AG04450 (cell line): ENCODE data around the gene ERCC4. TPM values are rescaled to one million over a fixed set of nuclear protein-coding genes. Genes with fewer than 3 reads are reported as not detected.

Experiments
- CTCF ChIA-PET: fragments of 300-600, 350-600 bp; formaldehyde crosslinking; extraction: SDS; loops from one replicate; lab custom pipeline; 2022; ENCODE audit warnings: antibody characterized with exemption, inconsistent platforms; lab: Charles Lee
- POLR2A ChIA-PET: fragments of 350-600 bp; formaldehyde crosslinking; extraction: SDS; loops from one replicate; lab custom pipeline; 2021; ENCODE audit warnings: antibody characterized with exemption, inconsistent platforms; lab: Yijun Ruan, JAX
- DNase-seq: peaks from one replicate; pipeline ENCODE4 v3.0.0-alpha.2; 2011; ENCODE audit warnings: low read depth, low spot score
- H3K27ac ChIP-seq: one replicate; pipeline ENCODE4 v1.5.1; 2012; ENCODE audit warnings: low read depth, low read length, control low read depth
- H3K27me3 ChIP-seq: one replicate; pipeline ENCODE4 v1.6.0; 2012; ENCODE audit warnings: low read length; ENCODE audit not compliant: control insufficient read depth, insufficient read depth
- H3K4me3 ChIP-seq: 2 replicates; pipeline ENCODE4 v1.5.1; 2011; ENCODE audit warnings: mild to moderate bottlenecking, low read depth, low read length, control low read depth
- H3K9me3 ChIP-seq: 2 replicates; pipeline ENCODE4 v1.5.1; 2012; ENCODE audit warnings: low read length; ENCODE audit not compliant: control insufficient read depth, insufficient read depth
- polyA plus RNA-seq: library from polyadenylated mRNA; depleted of rRNA; stranded (reverse); fragments of >200 nt; gene quantifications from 2 replicates; pipeline ENCODE4 v1.2.3, GENCODE V29; 2011
- TF ChIP-seq, protein P1 (sequence below): IDR thresholded peaks from 2 replicates; pipeline ENCODE4 v1.5.1; 2011; ENCODE audit warnings: low read depth, low read length, control low read depth, inconsistent platforms

ERCC4 gene
- polyA plus RNA-seq, 1 experiment: 9.8 TPM

GRCh38 chr16:13939821-13940220 lies 19.9 kb downstream of the ERCC4 start:
- DNase-seq: no peak
- POLR2A ChIA-PET: no interaction called here
- no peaks in the 10 kb centered on the region for H3K9me3 ChIP-seq
- TF ChIP-seq, protein P1, sequence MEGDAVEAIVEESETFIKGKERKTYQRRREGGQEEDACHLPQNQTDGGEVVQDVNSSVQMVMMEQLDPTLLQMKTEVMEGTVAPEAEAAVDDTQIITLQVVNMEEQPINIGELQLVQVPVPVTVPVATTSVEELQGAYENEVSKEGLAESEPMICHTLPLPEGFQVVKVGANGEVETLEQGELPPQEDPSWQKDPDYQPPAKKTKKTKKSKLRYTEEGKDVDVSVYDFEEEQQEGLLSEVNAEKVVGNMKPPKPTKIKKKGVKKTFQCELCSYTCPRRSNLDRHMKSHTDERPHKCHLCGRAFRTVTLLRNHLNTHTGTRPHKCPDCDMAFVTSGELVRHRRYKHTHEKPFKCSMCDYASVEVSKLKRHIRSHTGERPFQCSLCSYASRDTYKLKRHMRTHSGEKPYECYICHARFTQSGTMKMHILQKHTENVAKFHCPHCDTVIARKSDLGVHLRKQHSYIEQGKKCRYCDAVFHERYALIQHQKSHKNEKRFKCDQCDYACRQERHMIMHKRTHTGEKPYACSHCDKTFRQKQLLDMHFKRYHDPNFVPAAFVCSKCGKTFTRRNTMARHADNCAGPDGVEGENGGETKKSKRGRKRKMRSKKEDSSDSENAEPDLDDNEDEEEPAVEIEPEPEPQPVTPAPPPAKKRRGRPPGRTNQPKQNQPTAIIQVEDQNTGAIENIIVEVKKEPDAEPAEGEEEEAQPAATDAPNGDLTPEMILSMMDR: no peak
- CTCF ChIA-PET: interaction anchor here (0.7 to 1.2 kb wide), 3 partner anchors 16 to 197 kb away, joined by 4 to 5 read pairs (median 4); partner anchors contain the start of gene ERCC4
- no peak overlapping the region for H3K4me3 ChIP-seq
- H3K27me3 ChIP-seq: no peaks in the 10 kb centered on the region
- H3K27ac ChIP-seq: no peak overlapping the region

DNA sequence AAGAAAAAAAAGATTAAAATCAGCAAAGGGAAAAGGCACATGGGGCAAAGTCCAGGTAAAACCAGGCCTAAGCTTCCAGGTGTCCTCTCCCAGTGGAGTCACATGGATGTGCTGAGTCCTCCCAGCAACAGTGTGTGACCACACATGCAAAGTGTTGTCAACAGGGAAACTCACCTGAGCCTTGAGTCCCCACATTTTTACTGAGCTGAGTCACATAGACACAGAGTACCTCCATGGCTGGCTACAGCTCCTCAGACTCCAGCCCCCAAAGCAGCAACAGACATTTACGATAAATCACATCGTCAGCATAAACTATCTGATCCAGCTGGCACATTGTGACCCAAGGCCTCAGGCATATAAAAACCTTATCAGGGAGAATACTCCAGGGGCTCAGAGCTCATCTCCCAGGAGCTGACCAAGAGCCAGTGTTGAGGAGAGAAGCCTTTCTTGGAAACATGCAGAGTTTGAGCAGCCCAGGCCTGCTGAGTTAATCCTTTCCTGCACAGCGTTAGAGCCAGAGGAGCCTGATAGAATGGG lies 20.5 kb downstream of the ERCC4 start:
- Histone ChIP-seq H3K4me3 (no peak overlapping the region), H3K27ac (no peak overlapping the region), H3K9me3 (no peaks in the 10 kb centered on the region), H3K27me3 (no peaks in the 10 kb centered on the region)
- CTCF ChIA-PET: interaction anchor here (0.7 to 1.2 kb wide), 3 partner anchors 16 to 196 kb away, joined by 4 to 5 read pairs (median 4); partner anchors contain the start of gene ERCC4
- no peak for DNase-seq
- TF ChIP-seq, protein P1: no peak
- POLR2A ChIA-PET: no interaction called here

DNA sequence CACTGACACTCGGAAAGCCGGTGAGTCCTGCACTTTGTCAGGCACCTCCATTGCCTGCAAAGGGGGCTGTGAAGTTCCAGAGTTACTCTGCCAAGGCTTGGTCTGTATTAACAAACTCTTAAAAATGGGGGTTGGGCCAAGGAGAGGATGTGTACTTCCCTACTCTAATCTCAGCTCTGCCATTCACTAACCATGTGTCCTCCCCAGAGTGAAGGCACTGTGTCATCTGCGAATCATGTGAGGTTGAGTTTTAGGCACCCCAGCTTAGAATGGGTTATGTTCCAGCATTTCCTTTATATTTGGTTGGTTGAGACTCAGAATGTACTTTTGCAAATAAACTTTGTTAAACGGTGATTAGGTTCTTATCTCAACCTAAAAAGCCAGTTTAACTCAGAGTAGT lies 24.9 kb downstream of the ERCC4 start:
- DNase-seq: no peak
- POLR2A ChIA-PET: no interaction called here
- Histone ChIP-seq H3K4me3 (no peak overlapping the region), H3K27ac (no peak overlapping the region), H3K27me3 (no peaks in the 10 kb centered on the region), H3K9me3 (no peaks in the 10 kb centered on the region)
- CTCF ChIA-PET: no interaction called here
- TF ChIP-seq, protein P1: no peak

DNA sequence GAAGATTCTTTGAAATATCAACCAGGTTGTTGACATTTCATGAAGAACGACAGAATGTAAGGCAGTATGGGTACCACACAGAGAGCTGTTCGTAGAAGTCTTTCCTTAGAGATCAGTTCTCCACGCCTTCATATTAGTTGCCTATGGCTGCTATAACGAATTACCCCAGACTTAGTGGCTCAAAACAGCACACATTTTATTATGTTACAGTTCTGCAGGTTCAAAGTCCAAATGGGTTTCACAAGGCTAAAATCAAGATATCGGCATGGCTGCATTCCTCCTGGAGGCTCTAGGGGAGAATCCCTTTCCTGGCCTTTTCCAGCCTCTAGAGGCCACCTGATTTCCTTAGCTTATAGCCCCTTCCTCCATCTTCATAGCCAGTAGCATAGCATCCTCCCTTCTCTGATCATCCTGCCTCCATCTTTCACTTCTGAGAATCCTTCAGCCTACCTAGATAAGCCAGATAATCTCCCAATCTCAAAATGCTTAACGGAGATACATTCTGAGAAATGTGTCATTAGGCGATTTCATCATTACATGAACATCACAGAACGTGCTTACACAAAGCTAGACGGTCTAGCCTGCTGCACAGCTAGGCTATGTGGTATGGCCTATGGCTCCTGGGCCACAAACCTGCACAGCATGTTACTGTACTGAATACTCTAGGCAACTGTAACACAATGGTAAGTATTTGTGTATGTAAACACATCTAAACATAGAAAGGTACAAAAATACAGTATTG lies 26.0 kb downstream of the ERCC4 start:
- H3K27me3 ChIP-seq: no peaks in the 10 kb centered on the region
- TF ChIP-seq, protein P1: no peak
- no peak overlapping the region for H3K27ac ChIP-seq
- ChIA-PET POLR2A (no interaction called here), CTCF (no interaction called here)
- H3K9me3 ChIP-seq: no peaks in the 10 kb centered on the region
- H3K4me3 ChIP-seq: no peak overlapping the region
- DNase-seq: no peak

DNA sequence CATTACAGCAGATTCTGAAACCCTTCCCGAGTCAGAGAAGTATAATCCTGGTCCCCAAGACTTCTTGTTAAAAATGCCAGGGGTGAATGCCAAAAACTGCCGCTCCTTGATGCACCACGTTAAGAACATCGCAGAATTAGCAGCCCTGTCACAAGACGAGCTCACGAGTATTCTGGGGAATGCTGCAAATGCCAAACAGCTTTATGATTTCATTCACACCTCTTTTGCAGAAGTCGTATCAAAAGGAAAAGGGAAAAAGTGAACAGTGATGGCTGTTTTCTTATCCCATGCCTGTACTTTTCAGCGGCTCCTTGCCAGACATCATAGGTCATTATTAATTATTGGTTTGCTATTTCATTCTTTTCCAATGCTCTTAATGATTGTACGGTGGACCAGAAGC lies 28.1 kb downstream of the ERCC4 start:
- Histone ChIP-seq H3K4me3 (no peak overlapping the region), H3K27me3 (no peaks in the 10 kb centered on the region), H3K27ac (no peak overlapping the region), H3K9me3 (no peaks in the 10 kb centered on the region)
- DNase-seq: no peak
- ChIA-PET POLR2A (no interaction called here), CTCF (interaction anchor here (0.6 to 4.6 kb wide), 2 partner anchors 29 to 1521 kb away, joined by 3 to 17 read pairs; partner anchors contain the start of gene ERCC4)
- TF ChIP-seq, protein P1: no peak
